Measurements from ENCODE around the gene ARID1B.

DNA sequence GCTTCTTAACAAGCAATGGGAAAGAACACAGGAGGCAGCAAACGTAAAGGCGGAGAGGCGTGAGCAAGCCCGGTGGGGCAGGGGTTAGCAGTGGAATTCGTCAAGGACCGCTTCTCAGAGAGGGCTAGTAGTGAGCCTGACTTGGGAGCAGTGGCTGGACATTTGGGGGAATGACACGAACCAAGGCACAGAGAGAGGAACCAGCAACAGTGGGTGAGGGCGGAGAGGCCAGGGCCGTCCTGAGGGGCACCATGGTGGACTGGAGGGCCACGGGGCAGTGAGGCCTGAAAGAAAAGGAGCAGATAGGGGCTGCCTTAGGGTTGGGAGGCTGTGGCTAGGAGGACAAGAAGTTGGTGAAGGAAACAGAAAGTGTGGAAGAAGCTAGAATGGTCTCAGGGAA is 12.1 kb upstream of the ARID1B start:
- TF ChIP-seq TCF7L2 (IDR thresholded peaks at IDR 0.05; ENCODE audit: borderline replicate concordance, low read depth, low read length) (no peak), ZNF561 (tag by site-specific recombination; IDR thresholded peaks at IDR 0.05; ENCODE audit: borderline replicate concordance) (no peak), ZNF175 (tag by site-specific recombination; IDR thresholded peaks at IDR 0.05) (no peak), TRIM28 (IDR thresholded peaks at IDR 0.05; ENCODE audit: borderline replicate concordance, low read length) (no peak), ZNF274 (IDR thresholded peaks at IDR 0.05; ENCODE audit: low read length) (no peak), ZNF274 (tag by site-specific recombination; IDR thresholded peaks at IDR 0.05; ENCODE audit: borderline replicate concordance) (no peak), ZSCAN30 (tag by site-specific recombination; IDR thresholded peaks at IDR 0.05) (no peak), ZNF121 (tag by site-specific recombination; IDR thresholded peaks at IDR 0.05) (no peak), MYNN (tag by site-specific recombination; IDR thresholded peaks at IDR 0.05; ENCODE audit: borderline replicate concordance) (no peak), ZNF544 (tag by site-specific recombination; IDR thresholded peaks at IDR 0.05) (no peak), HOXA7 (CRISPR knock-in tag; IDR thresholded peaks at IDR 0.05; ENCODE audit: borderline replicate concordance) (no peak)
- TF ChIP-seq, protein P1, sequence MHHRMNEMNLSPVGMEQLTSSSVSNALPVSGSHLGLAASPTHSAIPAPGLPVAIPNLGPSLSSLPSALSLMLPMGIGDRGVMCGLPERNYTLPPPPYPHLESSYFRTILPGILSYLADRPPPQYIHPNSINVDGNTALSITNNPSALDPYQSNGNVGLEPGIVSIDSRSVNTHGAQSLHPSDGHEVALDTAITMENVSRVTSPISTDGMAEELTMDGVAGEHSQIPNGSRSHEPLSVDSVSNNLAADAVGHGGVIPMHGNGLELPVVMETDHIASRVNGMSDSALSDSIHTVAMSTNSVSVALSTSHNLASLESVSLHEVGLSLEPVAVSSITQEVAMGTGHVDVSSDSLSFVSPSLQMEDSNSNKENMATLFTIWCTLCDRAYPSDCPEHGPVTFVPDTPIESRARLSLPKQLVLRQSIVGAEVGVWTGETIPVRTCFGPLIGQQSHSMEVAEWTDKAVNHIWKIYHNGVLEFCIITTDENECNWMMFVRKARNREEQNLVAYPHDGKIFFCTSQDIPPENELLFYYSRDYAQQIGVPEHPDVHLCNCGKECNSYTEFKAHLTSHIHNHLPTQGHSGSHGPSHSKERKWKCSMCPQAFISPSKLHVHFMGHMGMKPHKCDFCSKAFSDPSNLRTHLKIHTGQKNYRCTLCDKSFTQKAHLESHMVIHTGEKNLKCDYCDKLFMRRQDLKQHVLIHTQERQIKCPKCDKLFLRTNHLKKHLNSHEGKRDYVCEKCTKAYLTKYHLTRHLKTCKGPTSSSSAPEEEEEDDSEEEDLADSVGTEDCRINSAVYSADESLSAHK (tag by site-specific recombination; IDR thresholded peaks at IDR 0.05) = no peak
- TF ChIP-seq, protein P2, sequence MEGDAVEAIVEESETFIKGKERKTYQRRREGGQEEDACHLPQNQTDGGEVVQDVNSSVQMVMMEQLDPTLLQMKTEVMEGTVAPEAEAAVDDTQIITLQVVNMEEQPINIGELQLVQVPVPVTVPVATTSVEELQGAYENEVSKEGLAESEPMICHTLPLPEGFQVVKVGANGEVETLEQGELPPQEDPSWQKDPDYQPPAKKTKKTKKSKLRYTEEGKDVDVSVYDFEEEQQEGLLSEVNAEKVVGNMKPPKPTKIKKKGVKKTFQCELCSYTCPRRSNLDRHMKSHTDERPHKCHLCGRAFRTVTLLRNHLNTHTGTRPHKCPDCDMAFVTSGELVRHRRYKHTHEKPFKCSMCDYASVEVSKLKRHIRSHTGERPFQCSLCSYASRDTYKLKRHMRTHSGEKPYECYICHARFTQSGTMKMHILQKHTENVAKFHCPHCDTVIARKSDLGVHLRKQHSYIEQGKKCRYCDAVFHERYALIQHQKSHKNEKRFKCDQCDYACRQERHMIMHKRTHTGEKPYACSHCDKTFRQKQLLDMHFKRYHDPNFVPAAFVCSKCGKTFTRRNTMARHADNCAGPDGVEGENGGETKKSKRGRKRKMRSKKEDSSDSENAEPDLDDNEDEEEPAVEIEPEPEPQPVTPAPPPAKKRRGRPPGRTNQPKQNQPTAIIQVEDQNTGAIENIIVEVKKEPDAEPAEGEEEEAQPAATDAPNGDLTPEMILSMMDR (tag by site-specific recombination; IDR thresholded peaks at IDR 0.05) = no peak

Measured in HEK293 (cell line).